GM21526 (cell line): ENCODE measurements around the gene MAP1A.
A peak's percentile ranks its signal among the peaks of the same experiment; 100 is the strongest.

Experiments
- ATAC-seq: cut with Tn5 transposase; IDR thresholded peaks from one replicate; pipeline ENCODE4 v1.9.1; 2021; ENCODE audit warnings: moderate library complexity; ENCODE audit not compliant: unreplicated experiment, low FRiP score

Gene MAP1A

DNA sequence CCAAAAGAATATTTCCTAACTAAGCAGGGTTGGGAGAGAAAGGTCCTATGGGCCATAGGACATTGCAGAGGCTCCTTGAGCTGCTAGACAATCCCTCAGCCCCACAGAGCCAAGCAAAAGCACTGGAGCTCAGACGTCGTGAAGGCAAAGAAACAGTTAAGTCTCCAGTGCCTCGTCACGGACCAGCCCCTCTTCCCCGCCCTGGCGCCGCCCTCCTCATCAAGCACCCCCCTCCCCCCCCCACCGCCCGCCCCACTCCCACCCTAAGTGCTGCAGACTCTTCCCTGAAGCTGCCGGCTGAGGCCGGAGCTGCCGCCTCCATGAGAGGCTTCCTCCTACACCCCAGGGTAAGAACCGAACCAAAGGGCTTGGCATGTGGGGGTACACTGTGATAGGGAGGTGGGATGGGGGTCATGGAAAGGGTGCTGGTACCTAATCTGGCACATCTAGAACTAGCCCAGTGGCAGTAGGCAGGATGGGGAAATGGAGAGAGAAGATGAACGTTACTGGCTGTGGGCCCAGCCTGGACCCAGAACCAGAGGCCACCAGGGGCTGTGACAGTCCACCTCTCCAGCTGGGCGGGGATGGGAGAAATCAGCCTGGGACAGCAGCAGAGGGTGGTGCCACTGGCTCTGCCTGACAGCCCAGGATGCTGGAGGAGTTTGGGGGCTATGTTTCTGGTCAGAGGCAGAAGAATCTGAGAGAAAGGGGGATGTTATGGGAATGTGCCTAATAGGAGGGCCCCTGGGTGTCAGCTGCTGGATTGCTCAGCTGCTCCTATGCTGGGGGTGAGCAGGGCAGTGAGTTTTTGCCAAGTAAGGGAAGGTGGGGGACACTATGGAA lies at the start of gene MAP1A:
Gene MAP1A (plus strand): TSS at position 255 of the 843 bp plus-strand sequence. CDS start 3,866 bp downstream, outside the sequence.
- no peak for ATAC-seq

DNA sequence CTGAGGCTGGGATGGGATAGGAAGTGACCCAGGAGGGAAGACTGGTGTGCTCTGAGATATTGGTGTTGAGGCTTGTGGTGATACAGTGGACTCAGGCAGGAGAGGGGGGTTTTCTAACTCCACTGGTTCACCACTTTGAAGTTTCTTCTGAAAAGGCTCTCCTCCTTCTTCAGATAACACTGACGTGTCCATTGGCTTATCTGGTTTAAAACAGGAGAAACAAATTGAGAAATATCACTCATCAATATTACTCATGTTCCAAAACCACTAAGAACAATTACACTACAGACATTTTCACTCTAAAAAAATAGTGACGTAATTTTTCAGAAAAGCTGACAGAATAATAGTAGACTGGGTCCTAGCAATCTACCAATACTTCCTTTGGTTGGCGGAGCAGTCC lies 47.5 kb upstream of the MAP1A start:
- no peak for ATAC-seq

DNA sequence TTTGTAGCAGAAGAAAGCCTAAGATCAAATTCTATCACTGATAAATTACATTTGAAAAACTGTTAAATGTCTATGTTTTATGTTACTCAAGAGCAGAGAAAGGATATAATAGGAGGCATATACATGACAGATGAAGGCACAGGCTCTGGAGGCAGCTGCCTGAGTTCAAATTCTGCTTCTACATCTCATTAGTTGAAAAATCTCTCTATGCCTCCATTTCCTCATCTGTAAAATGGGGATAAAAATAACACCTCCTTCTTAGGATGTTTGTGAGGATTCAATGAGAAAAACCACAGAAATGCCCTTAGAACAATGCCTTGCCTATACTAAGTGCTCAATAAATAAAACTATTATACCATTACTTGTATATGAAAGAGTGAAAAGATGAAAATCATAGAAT lies 45.4 kb upstream of the MAP1A start:
- ATAC-seq: no peak

DNA sequence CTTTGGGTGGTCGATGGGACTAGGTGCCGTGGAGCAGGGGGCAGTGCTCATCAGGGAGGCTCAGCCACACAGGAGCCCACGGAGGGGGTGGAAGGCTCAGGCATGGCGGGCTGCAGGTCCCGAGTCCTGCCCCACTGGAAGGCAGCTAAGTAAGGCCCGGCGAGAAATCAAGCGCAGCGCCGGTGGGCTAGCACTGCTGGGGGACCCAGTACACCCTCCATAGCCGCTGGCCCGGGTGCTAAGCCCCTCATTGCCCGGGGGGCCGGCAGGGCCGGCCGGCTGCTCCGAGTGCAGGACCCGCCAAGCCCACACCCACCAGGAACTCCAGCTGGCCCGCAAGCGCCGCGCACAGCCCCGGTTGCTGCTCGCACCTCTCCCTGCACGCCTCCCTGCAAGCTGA lies 43.5 kb upstream of the MAP1A start:
- ATAC-seq: no peak

DNA sequence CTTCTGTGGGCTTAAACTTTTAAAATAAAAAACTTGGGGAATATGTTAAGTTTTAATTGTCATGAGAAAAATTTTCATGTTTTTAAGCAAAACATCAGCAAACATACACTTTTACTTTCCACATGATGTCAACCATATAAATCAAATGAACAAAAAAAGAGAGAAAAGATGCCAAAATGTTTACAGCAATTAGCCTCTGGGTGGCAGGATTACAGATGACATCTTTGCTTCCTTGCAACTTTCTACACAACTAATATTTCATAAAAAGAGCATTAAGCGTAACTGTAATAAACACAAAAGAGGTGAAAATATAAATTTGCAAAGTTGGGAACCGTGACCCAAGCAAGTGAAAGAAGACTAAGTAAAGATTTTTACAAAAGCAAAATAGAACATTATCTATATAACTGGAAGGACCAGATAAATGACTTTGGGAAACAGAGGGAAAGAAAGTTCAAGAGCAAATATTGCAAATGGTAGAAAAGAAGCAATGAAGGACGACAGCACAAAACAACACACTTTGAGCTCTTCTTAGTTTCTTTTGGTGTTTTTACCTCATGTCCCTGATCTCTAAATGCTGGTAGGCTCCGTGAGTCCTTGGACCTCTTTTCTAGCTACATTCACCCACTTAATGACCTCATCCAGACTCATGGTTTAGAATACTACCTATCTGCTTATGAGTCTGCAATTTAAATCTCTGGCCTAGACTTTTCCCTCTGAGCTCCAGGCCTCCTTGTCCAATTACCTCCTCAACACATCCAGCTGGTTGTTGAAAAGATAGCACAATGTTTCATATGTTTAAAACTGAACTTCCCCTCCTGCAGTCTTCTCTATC lies 33.9 kb upstream of the MAP1A start:
- no peak for ATAC-seq

DNA sequence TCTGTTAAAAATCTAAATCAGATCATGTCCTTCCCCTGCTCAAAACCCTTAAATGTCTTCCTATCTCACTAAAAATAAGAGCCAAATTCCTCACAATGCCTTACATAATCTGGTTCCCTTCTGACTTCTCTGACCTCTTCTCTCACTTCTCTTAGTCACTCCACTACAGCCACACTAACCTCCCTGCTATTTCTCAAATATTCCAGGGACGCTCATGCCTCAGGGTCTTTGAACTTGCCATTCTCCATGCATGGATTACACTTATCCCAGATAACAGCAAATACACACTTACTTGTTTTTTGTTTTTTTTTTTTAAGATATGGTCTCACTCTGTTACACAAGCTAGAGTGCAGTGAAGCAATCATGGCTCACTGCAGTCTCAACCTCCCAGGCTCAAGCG lies 33.0 kb upstream of the MAP1A start:
- no peak for ATAC-seq

DNA sequence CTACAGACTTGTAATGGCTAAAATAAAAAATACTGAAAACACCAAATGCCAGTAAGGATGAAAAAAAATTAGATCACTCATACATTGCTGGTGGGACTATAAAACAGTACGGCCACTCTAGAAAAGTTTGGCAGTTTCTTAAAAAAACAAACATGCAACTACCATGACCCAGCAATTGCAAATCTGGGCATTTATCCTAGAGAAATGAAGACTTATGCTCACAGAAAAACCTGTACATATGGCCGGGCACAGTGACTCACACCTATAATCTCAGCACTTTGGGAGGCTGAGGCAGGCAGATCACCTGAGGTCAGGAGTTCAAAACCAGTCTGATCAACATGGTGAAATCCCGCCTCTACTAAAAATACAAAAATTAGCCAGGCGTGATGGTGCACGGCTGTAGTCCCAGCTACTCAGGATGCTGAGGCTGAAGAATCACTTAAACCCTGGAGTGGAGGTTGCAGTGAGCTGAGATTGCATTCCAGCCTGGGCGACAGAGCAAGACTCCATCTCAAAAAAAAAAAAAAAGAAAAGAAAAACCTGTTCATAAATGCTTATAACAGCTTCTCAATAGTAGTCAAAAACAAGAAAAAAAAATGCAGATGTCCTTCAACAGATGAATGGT lies 30.0 kb upstream of the MAP1A start:
- no peak for ATAC-seq

DNA sequence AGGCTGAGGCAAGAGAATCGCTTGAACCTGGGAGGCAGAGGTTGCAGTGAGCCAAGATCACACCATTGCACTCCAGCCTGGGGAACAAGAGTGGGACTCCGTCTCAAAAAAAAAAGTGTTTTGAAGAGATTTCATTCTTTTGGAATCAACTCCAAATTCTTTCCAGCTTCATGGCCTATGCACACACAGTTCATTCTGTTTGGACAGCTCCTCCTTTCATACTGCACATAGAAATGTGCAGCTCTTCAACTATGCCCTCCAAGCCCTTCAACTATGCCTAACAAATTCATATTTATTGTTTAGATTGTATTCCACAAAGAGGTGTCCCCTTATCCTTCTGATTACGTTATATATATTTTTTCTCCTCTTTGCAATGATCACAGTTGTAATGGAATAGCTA lies 28.6 kb upstream of the MAP1A start:
- no peak for ATAC-seq

DNA sequence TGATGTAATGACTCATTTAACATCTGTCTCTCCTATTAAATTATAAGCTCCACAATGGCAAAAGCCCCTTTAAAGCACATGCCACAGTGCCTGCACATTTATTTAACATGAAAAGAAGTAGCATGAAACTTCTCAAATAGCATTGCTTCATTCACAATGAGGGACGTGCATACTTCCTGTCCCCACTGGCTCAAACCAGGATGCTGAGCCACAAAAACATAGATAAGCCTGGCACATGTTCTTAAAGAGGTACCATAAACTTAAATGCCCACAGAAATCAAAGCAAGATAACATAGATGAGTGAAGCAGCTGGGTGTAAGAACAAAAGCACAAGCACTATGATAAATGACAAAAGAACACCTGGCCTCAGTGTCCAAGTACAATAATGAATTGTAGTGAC lies 28.2 kb upstream of the MAP1A start:
- ATAC-seq: no peak

DNA sequence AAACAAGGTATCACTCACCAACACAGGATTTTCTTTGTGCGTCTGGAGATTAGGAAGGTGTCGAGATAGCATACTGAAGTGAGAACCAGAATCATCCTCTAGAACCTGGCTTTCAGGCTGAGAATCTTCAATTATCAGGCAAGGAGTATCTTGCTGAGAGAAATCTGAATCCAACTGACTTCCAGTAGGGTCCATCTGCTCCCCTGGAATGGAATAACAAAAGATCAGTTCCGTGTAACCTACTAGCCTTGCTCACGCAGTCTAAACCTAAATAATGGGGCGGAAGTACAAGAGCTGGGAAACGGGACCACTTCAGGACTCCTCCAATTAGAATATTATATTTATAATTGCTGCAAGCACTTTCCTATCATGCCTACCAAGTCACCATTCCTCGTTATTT lies 25.1 kb upstream of the MAP1A start:
- no peak for ATAC-seq

DNA sequence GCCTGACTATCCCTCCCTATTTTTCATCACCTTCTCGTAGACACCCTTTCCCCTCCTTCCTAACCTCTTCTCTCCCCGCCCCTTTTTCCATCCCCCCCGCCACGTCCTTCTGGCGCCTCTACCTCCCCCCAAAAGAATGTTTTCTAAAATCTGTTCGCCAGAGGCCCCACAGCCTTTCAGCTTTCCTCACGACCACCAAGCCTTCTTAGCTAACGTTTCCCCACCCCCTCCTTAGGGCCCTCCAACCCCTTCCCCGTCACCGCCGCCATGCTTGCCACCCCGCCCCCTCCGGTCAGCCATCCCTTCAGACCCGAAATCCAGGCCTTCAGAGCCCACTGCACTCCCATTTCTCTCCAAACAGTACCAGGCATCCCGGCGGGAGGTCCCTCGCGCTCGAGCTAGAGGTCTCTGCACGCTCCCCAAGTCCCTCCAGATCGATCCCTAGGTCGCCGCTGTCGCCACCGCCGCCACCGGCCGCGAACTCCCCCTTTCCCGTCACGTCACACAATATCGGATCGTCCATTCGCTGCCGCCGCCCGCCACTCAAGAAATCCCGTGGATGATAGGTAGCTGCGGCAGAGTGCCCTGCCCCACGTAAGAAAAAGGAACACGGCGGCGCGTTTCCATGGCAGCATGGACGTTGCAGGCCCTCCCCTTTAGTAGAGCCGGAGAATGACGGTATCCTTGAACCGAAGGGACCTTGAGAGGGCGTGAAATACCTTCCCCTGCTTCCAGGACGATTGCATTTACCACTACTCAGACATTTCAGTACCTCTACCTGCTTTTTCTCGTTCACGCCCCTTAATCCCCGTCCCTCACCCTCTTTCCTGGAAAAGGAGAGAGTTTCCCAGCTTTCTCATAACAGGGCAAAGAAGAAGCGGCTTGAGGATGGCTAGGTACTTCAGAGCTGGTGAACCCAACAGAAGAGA lies 24.5 kb upstream of the MAP1A start, which contains the start of gene TP53BP1:
Gene TP53BP1 (minus strand): TSS at position 484 of the 929 bp plus-strand sequence. CDS start 113 bp downstream, at position 371.
- ATAC-seq: peak; percentile 94

DNA sequence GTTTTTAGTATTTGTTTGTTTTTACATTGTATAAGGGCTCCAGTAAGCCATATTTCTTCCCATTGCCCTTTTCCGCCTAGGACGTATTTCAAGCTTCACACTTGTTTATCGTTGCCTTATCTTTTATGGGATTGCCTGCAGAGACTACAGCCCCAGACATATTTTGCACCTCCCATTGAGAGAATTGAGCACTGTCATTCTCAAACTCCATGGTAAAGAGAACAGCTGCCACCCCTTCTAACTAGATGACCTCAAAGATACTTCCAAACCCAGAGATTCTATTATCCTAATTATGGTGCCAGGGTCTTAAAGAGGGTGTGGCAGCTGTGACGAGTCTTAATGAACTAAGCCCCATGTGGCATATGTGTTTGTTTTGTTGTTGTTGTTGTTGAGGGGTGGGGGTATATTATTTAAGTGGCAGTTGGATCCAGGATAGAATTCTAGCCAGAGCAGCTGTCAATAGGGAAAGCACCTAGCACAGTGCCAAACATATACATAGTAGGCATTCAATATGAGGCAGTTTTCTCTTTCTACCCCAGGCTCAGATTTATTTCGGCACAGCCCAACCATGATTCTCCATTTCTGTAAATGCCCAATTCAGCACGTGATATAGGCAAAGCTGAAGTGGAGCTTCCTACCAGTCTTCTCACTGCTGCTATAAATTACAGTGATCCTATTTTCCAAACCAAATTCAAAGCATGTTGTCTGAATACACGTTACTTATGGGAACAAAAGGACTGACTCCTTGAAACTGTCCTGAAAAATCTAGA lies 23.5 kb upstream of the MAP1A start:
- no peak for ATAC-seq

DNA sequence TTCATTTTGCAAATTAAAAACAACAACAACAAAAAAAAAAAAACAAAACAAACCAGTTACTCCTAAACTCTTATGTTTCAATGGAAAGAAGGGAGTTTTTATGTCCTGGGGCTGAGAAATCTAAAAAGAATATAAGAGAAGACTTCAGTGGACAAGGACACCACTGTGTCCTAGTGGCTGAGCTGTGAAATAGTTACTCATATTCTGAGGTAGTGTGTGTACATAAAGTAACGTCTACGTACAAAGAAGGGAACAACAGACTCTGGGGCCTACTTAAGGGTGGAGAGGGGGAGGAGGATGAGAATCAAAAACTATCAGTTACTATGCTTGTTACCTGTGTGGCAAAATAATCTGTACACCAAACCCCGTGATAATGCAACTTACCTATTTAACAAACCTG lies 18.4 kb upstream of the MAP1A start:
- no peak for ATAC-seq

DNA sequence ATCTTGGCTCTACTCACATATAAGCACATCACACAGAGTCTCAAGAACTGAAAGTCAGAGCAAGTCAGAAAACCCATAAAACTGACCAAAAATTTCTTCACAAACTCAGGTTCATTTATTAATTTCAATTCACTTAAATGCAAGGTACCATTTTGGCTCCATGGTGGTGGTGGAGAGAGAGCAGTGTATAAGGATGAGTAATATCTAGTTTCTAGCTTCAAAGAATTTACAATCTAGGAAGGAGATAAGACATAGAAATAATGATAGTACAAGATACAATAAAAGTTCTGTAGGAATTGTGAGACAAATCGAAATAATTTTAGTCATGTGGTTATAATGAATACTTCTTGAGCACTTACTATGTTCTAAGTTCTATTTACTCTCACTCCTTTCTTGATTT lies 17.8 kb upstream of the MAP1A start:
- no peak for ATAC-seq

DNA sequence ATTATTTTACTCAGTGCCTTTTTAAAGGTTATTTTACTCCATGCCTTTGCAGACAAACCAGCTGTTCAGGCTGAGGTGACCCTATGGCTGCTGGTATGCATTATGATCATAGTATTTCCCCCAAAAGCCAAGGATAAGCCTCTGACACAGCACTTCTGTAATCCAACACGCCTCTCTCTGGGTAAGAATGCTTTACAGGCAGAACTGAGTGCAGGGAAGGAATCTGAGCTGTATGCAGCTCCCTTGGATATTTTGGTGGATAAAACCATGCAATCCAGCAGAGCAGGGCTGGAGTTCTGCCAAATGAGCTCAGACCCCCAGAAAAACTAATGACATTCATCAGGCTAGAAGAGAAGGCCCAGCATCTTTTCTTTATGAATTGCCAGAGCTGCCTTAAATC lies 11.7 kb upstream of the MAP1A start:
- no peak for ATAC-seq

DNA sequence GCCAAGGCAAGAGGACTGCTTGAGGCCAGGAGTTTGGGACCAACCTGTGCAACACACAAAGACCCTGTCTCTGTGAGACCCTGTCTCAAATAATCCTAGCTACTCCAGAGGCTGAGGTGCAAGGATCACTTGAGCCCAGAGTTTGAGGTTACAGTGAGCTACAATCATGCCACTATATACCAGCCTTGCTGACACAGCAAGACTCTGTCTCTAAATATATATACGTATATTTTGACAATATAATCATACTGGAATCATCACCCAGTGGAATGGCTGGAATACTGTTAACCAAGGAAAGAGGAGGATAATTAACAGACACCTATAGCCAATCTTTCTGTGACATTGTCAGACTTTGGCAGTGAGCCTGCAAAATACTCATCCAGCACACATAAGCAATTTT lies 9.0 kb upstream of the MAP1A start:
- ATAC-seq: no peak

DNA sequence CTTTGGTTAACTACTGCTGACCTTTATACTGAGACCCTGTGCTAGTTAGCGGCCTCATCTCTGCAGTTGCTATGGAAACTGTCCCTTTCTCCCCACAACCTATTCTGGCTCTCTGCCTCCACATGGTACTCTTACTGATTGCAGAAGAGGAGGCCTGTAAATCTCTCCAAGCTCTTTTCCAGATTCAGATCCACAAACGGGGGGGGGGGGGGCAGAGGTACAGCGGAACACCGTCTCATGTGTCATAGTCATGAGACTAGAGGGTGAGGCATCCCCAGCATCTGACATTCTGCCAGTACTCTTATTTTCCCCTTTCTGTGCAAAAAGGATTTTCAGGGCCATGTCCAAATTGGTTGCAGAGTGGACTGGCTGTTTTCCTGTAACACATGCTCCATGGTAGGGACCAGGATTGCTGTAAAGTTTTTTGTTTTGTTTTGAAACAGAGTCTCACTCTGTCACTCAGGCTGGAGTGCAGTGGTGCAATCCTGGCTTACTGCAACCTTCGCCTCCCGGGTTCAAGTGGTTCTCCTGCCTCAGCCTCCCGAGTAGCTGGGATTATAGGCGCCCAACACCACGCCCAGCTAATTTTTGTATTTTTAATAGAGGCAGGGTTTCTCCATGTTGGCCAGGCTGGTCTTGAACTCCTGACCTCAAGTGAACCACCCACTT lies 8.3 kb upstream of the MAP1A start:
- no peak for ATAC-seq

DNA sequence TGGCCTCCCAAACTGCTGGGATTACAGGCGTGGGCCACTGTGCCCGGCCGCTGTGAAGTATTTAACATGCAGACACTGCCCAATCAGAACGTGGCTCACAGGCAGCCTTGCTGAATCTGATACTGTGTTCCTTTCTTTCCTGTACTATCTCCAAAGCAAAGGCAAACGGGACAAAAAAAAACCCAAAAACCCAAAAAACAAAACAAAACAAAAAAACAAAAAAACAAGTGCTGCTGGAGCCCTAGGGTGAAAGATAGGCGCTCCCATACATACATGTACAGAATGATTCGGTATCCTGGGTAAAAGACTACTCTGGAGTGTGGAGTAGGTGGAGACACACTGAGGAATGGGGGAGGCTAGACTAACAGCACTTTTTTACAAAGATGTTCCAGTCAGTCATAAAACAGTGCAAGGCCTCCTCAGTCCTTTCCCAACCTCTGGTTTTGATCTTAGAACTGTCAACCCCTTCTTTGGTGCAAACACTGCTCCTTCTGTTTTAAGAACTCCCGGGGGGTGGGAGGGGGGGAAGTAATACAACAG lies 7.7 kb upstream of the MAP1A start:
- no peak for ATAC-seq
